ENCODE results near the gene BCAT1.
"Not testable (repeated sequence)": the region's sequence is repeated elsewhere in the genome, so short reads cannot be mapped to it uniquely, and the experiment has no call there.

Gene BCAT1

DNA sequence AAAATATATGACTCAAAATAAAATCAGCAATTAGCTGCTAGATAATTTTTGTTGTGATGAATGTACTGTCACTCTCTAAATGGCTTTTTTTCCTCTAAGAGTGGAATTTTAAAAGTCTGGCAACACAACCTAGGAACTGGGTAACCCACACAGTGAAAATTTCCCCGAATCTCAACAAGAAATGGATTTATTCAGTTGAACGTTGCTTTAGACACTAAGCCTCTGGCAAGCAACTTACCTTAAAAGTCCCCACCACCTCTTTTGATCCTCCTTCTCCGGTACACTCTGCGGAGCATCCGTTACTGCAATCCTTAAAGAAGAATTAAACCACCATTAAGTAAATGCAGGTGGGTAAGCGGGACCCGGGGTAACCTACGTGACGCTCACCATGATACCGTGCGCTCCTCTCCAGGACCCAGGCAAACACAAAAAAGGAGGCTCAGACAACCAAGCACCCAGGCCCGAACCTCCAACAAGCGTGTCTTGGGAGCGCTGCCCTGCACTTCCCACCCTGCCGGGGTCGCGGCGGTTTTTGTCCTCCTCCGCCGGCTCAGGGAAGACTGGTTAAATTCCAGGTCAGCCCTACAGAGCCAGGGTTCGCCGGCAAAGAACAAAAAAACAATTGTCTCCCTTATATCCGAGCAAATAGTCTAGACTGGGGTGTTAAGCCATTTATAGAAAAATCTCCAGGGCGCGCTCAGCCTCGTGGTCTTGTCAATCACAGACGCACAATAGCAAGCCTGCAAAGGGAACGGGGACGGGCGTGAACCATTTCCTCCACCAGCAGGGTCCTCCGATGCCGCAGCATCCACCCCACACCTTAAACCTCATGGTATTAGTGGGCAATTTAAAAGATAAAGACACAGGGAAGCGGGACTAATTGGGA, 47.1 kb downstream of the BCAT1 start:
- no peak for DNase-seq (ENCODE audit: low read depth)

DNA sequence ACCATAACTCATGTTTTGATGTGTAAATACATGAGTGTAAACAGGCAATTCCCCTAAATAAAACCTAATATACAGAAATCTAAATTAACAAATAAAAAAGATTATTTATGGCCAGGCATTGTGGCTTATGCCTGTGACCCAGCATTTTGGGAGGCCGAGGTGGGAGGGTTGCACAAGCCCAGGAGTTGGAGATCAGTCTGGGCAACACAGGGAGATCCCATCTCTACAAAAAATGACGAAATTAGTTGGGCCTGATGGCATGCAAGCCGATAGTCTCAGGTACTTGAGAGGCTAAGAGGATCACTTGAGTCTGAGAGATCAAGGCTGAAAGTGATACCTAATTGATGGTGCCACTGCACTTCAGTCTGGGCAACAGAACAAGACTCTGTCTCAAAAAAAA, 48.7 kb downstream of the BCAT1 start:
- no peak for DNase-seq (ENCODE audit: low read depth)

DNA sequence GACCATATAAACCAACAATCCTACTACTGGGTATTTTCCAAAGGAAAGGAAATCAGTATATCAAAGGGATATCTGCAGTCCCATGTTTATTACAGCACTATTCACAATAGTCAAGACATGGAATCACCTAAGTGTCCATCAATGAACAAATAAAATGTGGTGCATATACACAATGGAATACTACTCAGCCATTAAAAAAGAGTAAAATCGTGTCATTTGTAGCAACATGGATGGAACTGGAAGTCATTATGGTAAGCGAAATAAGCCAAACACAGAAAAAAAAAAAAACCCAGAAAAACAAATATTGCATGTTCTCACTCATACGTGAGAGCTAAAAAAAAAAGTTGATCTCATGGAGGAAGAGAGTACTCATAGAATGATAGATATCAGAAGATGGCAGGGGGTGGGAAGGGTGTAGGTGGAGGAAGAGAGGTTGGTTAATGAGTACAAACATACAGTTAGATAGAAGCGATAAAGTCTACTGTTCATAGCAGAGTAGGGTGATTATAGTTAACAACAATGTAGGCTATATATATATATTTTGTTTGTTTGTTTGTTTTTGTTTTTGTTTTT, 49.3 kb downstream of the BCAT1 start:
- no peak for DNase-seq (ENCODE audit: low read depth)

DNA sequence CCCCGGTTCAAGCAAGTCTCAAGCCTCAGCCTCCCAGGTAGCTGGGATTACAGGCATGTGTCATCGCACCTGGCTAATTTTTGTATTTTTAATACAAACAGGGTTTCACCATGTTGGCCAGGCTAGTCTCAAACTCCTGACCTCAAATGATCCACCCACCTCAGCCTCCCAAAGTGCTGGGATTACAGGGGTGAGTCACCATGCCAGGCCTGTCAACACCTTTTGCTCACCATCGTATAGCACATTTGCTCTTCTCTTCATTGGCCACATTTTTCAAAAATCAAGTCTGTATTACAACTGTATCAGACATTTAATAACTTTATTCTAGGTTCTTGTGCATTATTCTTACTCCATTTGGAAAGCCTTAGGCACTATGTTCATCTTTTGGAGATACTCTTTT, 50.3 kb downstream of the BCAT1 start:
- no peak for DNase-seq (ENCODE audit: low read depth)

DNA sequence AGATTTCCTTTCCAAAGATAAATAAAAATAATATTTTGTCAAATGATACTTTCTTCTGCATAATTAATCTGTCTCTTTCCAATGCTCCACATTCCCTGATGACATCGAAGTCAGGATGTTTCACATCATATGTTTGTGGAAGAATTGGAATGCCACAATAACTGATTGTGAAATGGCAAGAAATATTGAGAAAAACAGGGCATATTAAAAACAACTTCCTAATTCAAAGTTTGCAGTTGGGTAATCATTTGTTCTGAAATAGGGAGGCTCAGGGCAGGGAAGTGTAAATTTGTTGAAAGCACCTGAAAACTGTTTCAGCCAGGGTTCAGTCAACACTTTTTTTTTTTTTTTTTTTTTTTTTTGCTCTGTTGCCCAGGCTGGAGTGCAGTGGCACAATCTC, 50.7 kb downstream of the BCAT1 start:
- no peak for DNase-seq (ENCODE audit: low read depth)

DNA sequence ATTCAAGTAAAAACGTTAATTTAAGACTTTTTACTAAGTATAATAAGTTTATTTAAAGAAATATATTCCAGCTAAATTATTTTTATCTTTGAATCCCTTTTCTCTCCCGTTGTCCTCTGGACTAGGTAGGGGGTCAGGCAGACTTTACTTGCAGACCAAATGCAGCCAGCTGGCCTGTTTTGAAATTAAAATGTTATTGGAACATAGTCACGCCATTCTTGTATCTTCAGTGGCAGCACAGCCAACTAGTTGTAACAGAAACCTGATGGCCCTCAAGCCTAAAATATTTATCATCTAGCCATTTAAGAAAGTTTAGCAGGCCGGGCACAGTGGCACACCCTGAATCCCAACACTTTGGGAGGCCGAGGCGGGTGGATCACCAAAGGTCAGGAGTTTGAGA, 52.7 kb downstream of the BCAT1 start:
- no peak for DNase-seq (ENCODE audit: low read depth)

DNA sequence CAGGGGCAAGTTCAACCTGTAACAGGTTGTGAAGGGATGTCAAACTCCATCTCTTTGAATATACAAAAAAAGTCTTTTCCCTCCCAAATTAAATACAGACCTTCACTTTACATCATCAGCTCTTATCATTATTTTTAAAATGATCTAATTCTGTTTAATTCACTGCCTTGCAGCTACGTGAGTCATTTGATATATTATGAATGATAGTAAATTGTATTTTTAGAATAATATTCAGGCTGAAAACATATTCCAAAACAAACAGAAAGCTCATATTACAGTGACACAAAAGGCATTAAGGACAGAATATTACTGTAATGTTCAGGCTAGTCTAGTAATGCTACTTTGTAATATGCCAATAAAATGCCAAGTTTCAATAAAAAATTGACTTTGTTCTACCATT, 53.3 kb downstream of the BCAT1 start:
- DNase-seq (ENCODE audit: low read depth), result no peak

DNA sequence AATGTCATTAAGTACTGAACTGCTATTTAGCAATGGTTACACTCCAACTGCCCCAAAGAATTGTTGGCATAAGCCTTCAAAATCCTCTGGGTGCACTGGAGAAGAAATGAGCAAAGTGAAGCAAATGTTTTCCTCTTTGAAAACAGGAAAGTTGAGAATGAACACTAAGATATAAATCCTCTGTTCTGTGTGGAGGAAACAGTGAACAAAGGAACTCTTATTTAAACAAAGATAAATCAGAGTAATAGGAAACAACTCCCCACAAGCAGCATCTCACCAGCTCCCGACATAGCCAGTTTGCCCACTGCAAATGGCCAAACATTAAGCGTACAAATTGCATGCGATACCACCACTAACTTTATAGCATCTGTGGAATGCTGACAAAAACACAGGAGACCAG, 54.0 kb downstream of the BCAT1 start:
- DNase-seq (ENCODE audit: low read depth), result no peak

DNA sequence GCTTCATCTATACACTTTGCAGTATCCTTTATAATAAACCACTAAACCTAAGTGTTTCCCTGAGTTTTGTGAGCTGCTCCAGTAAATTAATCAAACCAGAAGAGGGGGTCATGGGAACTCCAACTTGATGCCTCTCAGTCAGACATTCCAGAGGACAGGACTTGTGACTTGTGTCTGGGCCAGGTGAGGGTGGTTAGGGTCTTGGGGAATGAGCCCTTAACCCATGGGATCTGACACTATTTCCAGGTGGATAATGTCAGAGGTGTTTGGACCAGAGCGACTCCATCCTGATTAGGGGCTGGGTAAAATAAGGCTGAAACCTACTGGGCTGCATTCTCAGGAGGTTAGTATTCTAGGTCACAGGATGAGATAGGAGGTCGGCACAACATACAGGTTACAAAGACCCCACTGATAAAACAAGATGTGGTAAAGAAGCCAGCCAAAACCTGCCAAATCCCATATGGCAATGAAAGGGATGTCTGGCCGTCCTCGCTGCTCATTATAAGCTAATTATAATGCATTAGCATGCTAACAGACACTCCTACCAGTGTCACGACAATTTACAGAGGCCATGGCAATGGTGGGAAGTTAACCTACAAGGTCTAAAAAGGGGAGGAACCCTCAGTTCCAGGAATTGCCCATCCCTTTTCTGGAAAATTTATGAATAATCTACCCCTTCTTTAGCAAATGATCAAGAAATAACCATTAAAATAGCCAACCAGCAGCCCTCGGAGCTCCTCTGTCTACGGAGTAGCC, 58.7 kb downstream of the BCAT1 start:
- no peak for DNase-seq (ENCODE audit: low read depth)

DNA sequence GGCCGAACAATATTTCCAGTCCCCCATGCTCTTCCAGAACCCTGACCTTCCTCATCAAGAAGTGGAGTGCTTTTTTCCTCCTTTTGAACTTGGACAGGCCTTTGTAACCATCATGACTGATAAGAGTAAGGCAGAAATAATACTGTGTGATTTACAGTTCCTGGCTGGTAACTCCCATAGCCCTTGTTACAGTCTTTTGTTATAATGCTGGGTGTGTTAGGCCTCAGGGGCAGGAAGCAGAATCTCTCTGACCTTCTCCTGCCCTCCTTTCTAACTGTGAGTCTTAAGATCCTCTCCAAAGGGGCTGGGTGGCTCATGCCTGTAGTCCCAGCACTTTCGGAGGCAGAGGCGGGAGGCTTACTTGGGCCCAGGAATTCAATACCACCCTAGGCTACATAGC, 59.5 kb downstream of the BCAT1 start:
- no peak for DNase-seq (ENCODE audit: low read depth)

DNA sequence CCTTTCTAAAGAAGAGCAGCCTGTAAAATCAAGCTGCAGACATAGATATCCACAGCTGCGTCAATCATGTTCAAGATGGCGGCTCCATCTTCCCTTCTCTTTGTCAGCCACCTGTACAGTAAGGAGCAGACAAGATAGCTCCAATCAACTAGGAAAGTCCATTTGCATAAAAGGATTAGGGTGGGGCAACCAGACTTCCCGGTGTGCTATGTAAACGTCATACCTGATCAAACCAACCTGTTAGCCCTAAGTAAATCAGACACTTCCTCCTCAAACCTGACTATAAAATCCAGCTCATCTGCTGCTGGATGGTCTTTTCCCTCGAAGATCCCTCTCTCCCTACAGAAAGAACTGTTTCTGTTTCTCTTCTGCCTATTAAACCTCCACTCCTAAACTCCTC, 60.1 kb downstream of the BCAT1 start:
- DNase-seq (ENCODE audit: low read depth), result no peak

DNA sequence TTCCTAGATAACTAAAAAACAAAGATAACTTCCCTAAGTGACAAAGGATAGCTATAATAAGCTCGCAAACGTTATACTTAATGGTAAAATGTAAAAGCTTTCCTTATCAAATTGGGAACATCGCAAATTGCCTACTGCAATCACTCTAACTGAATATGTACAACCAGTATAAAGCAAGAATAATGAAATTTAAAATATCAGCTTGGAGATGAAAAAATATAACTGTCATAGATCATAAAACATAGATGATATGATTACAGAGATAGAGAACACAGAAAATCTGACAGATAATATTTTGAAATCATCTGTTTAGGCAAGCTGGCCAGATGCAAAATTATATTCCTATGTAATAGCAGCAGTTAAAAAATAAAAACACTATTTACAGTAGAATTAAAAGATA, 64.0 kb downstream of the BCAT1 start:
- no peak for DNase-seq (ENCODE audit: low read depth)

DNA sequence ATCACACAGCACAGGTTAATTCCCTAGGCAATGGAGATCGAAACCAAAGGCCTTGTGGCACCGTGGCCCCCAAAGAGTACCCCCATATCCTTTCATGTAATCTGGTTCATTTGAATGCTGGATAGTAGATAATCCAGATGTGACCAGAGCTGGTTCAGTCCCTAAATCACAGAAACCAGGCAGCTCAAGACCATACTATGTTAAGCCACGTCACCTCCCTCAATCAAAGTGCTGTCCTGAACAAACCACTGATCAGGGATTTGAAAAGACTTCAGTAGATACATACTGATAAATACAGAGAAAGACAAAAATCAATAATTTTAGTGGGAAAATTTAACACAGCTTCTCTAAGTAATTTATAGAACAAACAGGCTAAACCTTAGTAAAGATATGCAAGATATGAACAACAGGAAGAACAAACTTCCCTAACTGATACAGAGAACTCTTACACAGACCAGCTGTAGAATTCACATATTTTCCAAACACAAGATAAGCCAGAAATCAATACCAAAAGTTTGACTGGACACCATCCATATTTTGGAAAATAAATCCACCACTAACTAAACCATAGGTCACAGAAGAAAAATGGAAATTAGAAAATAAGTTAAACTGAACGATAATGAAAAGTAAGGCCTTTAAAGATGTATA, 67.1 kb downstream of the BCAT1 start:
- DNase-seq (ENCODE audit: low read depth), result no peak

DNA sequence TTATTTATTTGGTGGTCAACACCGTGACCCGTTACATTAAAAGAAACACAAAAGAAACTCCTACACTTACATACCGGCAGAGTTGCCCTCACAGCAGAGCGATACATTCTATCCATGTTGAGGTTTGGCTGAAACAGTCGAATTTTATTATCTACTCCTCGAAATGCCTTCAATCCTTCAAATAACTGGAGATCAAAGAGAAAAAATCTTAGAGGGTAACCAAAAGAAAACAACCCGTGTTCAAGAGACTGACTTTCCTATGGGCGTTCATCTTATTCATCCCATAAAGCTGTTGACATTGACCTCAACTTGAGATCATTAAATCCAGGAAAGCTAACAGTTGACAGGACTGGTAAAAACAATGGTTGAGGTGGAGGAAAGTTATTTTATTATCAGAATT, 67.7 kb downstream of the BCAT1 start:
- no peak for DNase-seq (ENCODE audit: low read depth)

DNA sequence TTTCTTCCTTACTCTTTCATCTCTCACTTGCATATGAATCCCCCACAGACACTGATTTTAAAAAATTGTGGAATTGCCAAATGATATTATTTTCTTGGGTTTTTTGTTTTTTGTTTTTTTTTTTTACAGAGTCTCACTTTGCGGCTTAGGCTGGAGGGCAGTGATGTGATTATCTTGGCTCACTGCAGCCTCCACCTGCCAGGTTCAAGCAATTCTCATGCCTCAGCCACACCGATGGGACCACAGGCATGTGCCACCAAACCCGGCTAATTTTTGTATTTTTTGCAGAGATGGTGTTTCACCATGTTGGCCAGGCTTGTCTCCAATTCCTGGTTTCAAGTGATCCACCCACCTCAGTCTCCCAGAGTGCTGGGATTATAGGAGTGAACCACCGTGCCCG, 68.2 kb downstream of the BCAT1 start:
- no peak for DNase-seq (ENCODE audit: low read depth)

DNA sequence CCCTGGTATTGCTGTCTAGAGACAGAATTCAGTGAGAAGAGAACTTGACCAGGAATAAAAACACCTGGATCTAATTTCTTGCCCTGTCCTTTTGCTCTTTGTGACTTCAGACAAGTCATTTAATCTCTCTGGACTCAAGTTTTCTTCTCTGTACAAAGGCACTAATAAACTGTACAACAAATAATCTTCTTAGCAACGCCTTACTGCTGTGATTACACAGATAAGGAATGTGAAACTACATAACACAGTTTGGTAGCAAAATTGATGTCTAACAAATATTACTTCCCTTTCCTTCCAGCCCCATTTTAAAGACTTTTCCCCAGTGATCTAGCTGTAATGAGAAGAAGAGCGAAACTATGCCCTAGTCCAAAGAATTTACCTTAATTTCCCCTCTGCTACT, 69.3 kb downstream of the BCAT1 start:
- DNase-seq (ENCODE audit: low read depth), result no peak

DNA sequence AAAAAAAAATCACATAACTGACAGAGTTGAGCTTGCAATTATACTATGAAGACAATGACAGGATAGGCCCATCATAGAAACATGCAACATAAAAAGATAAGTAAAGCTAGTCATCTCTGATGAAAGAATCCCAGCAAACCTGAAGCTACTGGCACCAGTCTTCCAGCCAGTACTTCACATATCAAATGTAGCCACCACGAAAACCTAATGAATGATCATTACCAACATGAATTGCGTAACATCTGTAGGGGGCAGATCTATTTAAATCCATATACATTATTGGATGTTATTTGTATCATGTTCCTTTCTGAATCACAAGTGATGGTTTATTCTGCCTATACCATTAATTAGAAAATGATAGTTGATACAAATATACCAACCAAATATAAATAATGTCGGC, 73.9 kb downstream of the BCAT1 start:
- DNase-seq (ENCODE audit: low read depth), result no peak

DNA sequence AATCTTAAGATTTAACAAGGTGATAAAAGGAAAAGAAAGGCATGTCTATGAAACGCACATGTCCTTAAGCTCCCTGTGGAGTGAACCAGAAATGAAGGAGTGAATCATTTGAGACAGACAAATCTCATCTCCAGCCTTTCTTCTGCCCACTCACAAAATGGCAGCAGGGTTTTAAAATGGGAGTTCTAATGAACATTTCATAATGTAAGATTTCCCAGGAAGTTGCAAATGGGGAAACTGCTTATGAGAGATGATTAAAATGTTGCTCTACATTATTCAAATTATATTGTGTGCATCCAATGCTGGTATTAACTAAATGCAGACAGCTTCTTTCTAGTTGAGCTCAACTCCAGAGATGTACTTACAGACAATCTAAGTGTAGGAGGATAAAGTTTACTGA, 76.7 kb downstream of the BCAT1 start:
- no peak for DNase-seq (ENCODE audit: low read depth)

DNA sequence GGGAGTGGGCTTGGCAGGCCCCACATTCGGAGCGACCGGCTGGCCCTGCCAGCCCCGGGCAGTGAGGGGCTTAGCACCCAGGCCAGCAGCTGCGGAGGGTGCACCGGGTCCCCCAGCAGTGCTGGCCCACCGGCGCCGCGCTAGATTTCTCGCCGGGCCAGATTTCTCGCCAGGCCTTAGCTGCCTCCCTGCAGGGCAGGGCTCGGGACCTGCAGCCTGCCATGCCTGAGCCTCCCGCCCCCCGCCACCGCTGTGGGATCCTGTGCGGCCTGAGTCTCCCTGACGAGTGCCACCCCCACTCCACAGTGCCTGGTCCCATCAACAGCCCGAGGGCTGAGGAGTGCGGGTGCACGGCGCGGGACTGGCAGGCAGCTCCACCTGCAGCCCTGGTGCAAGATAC, 82.8 kb downstream of the BCAT1 start:
- DNase-seq (ENCODE audit: low read depth), result not testable (repeated sequence)

DNA sequence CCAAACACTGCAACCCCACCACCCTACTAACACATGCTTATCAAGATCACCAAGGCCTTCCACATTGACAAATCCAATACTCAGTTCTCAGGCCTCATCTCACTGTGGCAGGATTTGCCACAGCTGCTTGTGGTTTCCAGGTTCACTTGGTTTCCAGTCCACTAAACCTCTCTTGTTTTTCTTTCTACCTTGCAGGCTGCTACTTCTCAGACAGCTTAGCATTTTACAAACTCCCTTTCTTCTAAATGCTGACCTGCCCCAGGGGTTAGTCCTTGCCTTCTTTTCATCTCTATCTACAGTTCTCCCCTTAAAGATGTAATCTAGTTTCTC, 84.1 kb downstream of the BCAT1 start:
- no peak for DNase-seq (ENCODE audit: low read depth)

DNA sequence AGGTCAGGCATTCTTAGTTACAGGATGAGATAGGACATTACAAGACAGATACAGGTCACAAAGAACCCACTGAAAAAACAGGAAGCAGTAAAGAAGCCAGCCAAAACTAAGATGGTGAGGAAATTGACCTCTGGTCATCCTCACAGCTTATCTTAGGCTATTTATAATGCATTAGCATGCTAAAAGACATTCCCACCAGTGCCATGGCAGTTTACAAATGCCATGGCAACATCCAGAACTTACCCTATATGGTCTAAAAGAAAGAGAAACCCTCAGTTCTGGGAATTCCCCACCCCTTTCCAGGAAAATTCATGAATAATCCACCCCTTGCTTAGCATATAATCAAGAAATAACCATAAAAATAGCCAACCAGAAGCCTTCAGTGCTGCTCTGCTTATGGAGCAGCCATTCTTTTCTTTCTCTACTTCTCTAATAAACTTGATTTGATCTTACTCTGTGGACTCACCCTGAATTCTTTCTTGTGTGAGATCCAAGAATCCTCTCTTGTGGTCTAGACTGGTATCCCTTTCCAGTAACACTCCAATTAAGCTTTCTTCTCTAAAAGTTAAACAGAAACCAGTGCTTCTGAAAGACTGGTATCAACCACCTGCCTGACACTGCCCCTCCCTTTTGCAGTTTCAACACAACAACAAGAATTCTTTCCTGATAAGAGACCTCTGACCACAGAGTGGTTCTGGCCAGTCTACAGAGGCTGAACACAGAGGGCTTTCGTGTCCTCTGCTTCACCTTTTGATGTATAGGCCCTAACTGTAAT, 86.9 kb downstream of the BCAT1 start:
- DNase-seq (ENCODE audit: low read depth), result no peak

DNA sequence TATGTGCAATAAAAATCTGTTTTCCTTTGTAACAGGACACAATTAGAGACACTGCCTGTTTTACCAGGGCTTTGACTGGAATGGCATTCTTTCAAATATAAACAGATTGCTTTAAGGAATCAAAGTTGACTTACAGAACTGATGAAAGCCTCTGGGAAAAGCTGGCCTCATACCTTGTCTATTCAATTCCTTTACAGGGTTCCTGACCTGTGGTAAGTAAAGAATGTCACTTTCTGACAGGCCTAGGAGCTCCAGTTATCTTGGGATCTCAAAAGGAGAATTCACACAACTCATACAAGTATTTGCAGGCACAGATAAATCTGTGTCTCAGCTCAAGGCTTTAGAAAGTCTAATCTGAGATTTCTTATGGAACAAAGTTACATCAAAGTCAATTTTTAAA, 88.4 kb downstream of the BCAT1 start:
- DNase-seq (ENCODE audit: low read depth), result no peak

Data from stromal cell of bone marrow (primary cell).